SU-DHL-6 (cell line): ENCODE results near the gene PRR3.
"Not testable (repeated sequence)": the region's sequence is repeated elsewhere in the genome, so short reads cannot be mapped to it uniquely, and the experiment has no call there.

Source experiments
- H2AFZ ChIP-seq: fragments of 200-600 bp; sonication (generic); 2 replicates; pipeline ENCODE4 v1.6.1; 2014; ENCODE audit warnings: low read depth, mild to moderate bottlenecking, moderate library complexity, mixed read lengths, antibody characterized with exemption, low read length; ENCODE audit not compliant: severe bottlenecking
- H3F3A ChIP-seq: fragments of 200-600 bp; shearing (Covaris generic); 2 replicates; pipeline ENCODE4 v1.6.0; 2016; ENCODE audit warnings: antibody characterized with exemption, mild to moderate bottlenecking; ENCODE audit not compliant: insufficient read depth
- H3K27ac ChIP-seq: fragments of 200-600 bp; sonication (generic); 2 replicates; pipeline ENCODE4 v1.5.1; 2016; ENCODE audit warnings: low read depth, mild to moderate bottlenecking, low read length, moderate library complexity, mixed read lengths
- H3K27me3 ChIP-seq: fragments of 200-600 bp; sonication (generic), shearing (Covaris generic); 2 replicates; pipeline ENCODE4 v1.6.0; 2014; ENCODE audit warnings: mild to moderate bottlenecking, low read length
- H3K36me3 ChIP-seq: fragments of 200-600 bp; sonication (generic); 2 replicates; pipeline ENCODE4 v1.6.1; 2014; ENCODE audit warnings: mild to moderate bottlenecking, low read length, mixed read lengths
- H3K4me2 ChIP-seq: fragments of 300-600, 200-600 bp; shearing (Covaris generic), sonication (generic); 2 replicates; pipeline ENCODE4 v1.6.0; 2014; ENCODE audit warnings: low read length, low read depth, mild to moderate bottlenecking; ENCODE audit not compliant: poor library complexity, severe bottlenecking
- H3K4me3 ChIP-seq: fragments of 200-600 bp; sonication (generic); 2 replicates; pipeline ENCODE4 v1.5.1; 2014; ENCODE audit warnings: antibody characterized with exemption, low read length, mild to moderate bottlenecking, mixed read lengths; ENCODE audit not compliant: insufficient read depth, poor library complexity, severe bottlenecking
- H3K79me2 ChIP-seq: fragments of 200-600 bp; sonication (generic); 2 replicates; pipeline ENCODE4 v1.6.1; 2014; ENCODE audit warnings: mild to moderate bottlenecking, low read length, moderate library complexity; ENCODE audit not compliant: insufficient read depth
- H3K9ac ChIP-seq: fragments of 200-600 bp; sonication (generic); 2 replicates; pipeline ENCODE4 v1.7.0; 2014; ENCODE audit warnings: mild to moderate bottlenecking, low read length
- H3K9me2 ChIP-seq: fragments of 200-600 bp; sonication (generic); replicated peaks from 2 replicates; pipeline ENCODE4 v1.6.1; 2014; ENCODE audit warnings: low read length; ENCODE audit not compliant: insufficient read depth
- H3K9me3 ChIP-seq: fragments of 200-600 bp; sonication (generic); 2 replicates; pipeline ENCODE4 v1.6.1; 2014; ENCODE audit warnings: low read length, mixed read lengths; ENCODE audit not compliant: insufficient read depth
- H4K20me1 ChIP-seq: fragments of 200-600 bp; sonication (generic); 2 replicates; pipeline ENCODE4 v1.6.1; 2014; ENCODE audit warnings: low read depth, mild to moderate bottlenecking, antibody characterized with exemption, low read length, moderate library complexity, mixed read lengths
- CTCF ChIP-seq: fragments of 200-600 bp; sonication (generic); IDR thresholded peaks from one replicate; pipeline ENCODE4 v1.5.1; 2017; ENCODE audit warnings: antibody characterized with exemption, mild to moderate bottlenecking, low read length, moderate library complexity; ENCODE audit not compliant: insufficient read depth, poor library complexity, severe bottlenecking
- EZH2phosphoT487 ChIP-seq: fragments of 200-600 bp; sonication (generic), shearing (Covaris generic); conservative IDR thresholded peaks from 2 replicates; pipeline ENCODE4 v1.6.1; 2018; ENCODE audit warnings: mild to moderate bottlenecking, antibody characterized with exemption, low read length, moderate library complexity, mixed read lengths

PRR3 gene

DNA sequence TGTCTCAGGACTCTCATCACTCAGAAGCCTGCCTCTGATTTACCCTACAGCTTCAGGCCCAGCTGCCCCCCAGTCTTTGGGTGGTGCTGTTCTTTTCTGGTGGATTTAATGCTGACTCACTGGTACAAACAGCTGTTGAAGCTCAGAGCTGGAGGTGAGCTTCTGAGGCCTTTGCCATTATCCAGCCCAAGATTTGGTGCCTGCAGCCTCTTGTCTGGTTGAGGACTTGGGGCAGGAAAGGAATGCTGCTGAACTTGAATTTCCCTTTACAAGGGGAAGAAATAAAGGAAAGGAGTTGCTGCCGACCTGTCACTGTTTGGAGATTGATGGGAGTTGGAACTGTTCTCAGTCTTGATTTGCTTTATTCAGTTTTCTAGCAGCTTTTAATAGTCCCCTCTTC is 33.9 kb downstream of the PRR3 start:
- H3K79me2 ChIP-seq: 0 out of 2 replicates have a peak, but pooled peaks cover 9% of the 10 kb centered on the region
- H4K20me1 ChIP-seq: no peaks in the 10 kb centered on the region; the same call in 1 of the 2 replicates
- peaks cover 15% of the 10 kb centered on the region for H3F3A ChIP-seq
- H3K4me3 ChIP-seq: no peak overlapping the region
- no peak overlapping the region for H3K9ac ChIP-seq
- no peaks in the 10 kb centered on the region for H3K9me3 ChIP-seq
- no peak overlapping the region for H3K27ac ChIP-seq
- no peaks in the 10 kb centered on the region for H3K9me2 ChIP-seq
- H2AFZ ChIP-seq: no peak overlapping the region
- no peak overlapping the region for H3K4me2 ChIP-seq
- no peaks in the 10 kb centered on the region for H3K27me3 ChIP-seq
- peaks cover 31% of the 10 kb centered on the region for H3K36me3 ChIP-seq
- no peak for TF ChIP-seq EZH2phosphoT487
- no peak for TF ChIP-seq CTCF

DNA sequence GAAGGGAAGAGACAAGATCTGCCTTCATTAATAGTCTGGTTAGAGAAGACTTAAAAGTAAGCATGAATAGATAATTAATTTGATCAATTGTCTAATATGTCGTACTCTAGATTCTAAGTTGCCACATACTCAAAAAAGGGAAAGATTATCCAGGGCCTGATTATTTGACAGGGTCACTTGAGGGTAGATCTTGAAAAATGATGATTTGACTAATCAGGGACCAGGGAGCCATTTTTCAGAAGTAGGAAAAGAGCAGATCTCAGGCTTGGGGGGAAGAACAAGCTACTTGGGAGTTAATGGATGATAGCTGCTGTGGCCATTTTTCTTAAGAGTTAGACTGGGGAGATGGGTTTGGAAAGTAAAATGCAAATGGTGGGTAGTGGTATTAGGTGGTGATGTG is 35.2 kb downstream of the PRR3 start:
- Histone ChIP-seq H4K20me1 (no peaks in the 10 kb centered on the region; the same call in 1 of the 2 replicates), H3K27me3 (no peaks in the 10 kb centered on the region), H3K4me3 (no peak overlapping the region), H3K9me2 (no peaks in the 10 kb centered on the region), H3K9ac (no peak overlapping the region), H3K36me3 (peaks cover 23% of the 10 kb centered on the region), H3K9me3 (no peaks in the 10 kb centered on the region), H3K79me2 (0 out of 2 replicates have a peak, but pooled peaks cover 9% of the 10 kb centered on the region), H3K27ac (no peak overlapping the region), H3K4me2 (no peak overlapping the region), H3F3A (peaks cover 19% of the 10 kb centered on the region), H2AFZ (no peak overlapping the region)
- no peak for TF ChIP-seq EZH2phosphoT487
- TF ChIP-seq CTCF: no peak

DNA sequence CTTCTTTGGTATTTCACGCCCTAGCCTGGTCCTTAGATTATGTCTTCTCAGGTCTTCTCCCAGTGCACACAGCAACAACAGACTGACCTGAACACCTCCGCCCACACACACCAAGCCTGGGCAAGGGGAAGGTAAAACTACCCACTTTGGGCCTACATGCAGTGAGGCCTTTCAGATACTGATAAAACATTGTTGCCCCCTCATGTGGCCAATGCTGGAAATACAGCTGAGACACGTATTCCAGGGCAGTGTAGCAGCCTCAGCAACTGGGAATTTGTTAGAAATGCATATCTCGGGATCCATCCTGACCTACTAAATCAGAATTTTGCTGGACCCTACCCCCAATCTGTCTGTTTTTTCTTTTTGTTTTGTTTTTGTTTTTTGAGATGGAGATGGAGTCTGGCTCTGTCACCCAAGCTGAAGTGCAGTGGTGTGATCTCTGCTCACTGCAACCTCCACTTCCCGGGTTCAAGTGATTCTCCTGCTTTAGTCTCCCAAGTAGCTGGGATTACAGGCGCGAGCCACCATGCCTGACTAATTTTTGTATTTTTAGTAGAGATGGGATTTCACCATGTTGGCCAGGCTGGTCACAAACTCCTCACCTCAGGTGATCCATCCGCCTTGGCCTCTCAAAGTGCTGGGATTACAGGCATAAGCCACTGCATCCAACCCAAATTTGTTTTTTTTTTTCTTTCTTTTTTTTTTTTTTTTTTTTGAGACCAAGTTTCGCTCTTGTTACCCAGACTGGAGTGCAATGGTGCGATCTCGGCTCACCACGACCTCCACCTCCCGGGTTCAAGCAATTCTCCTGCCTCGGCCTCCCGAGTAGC is 40.4 kb downstream of the PRR3 start:
- TF ChIP-seq CTCF: peak; percentile 89
- not testable (repeated sequence) for H3K27ac ChIP-seq, H4K20me1 ChIP-seq, H3K9ac ChIP-seq, H3K9me3 ChIP-seq, H2AFZ ChIP-seq, H3K79me2 ChIP-seq, H3K4me3 ChIP-seq, H3K4me2 ChIP-seq, H3K27me3 ChIP-seq, H3K9me2 ChIP-seq
- Histone ChIP-seq H3F3A (peaks cover 43% of the 10 kb centered on the region), H3K36me3 (peaks cover 12% of the 10 kb centered on the region; the same call in 1 of the 2 replicates)
